Stomach (tissue), 4 donors: ENCODE data around the gene STAB1.

Experiments
- CTCF ChIP-seq, 7 experiments: fragments of 450-650 bp in 4 of 7; fragments of 200-600 bp in 3 of 7; sonication (generic) in 3 of 7; IDR thresholded peaks; one replicate each; pipeline ENCODE4 v1.5.1; 2016 to 2019; ENCODE audit warnings: antibody characterized with exemption in 7 of 7, control low read depth in 2 of 7, mild to moderate bottlenecking in 1 of 7
- EP300 ChIP-seq: sonication (generic); formaldehyde crosslinking; IDR thresholded peaks from one replicate; pipeline ENCODE4 v1.6.1; 2017; ENCODE audit warnings: antibody characterized with exemption
- POLR2A ChIP-seq, 4 donors: fragments of 450-650 bp; IDR thresholded peaks; one replicate each; pipeline ENCODE4 v1.6.1; 2016; ENCODE audit warnings: antibody characterized with exemption in 4 of 4, control low read depth in 2 of 4, mild to moderate bottlenecking in 1 of 4, moderate library complexity in 1 of 4
- POLR2AphosphoS5 ChIP-seq, 3 donors: sonication (generic); formaldehyde crosslinking; IDR thresholded peaks; one replicate each; pipeline ENCODE4 v1.6.1; 2016; ENCODE audit warnings: antibody characterized with exemption in 3 of 3

GRCh38 chr3:52451237-52452083 is 43.7 kb upstream of the STAB1 start:
- TF ChIP-seq POLR2A (IDR thresholded peaks at IDR 0.05) (no peak), CTCF (IDR thresholded peaks at IDR 0.05) (no peak), EP300 (no peak), POLR2AphosphoS5 (IDR thresholded peaks at IDR 0.05) (no peak)
